GM04504 (cell line): ENCODE measurements around the gene DDX46.
A peak's percentile ranks its signal among the peaks of the same experiment; 100 is the strongest.
"Not testable (repeated sequence)": the region's sequence is repeated elsewhere in the genome, so short reads cannot be mapped to it uniquely, and the experiment has no call there.

ENCODE experiments used
- DNase-seq: peaks from one replicate; pipeline ENCODE4 v3.0.0-alpha.2; 2012; ENCODE audit warnings: low read depth

Gene DDX46, protein sequence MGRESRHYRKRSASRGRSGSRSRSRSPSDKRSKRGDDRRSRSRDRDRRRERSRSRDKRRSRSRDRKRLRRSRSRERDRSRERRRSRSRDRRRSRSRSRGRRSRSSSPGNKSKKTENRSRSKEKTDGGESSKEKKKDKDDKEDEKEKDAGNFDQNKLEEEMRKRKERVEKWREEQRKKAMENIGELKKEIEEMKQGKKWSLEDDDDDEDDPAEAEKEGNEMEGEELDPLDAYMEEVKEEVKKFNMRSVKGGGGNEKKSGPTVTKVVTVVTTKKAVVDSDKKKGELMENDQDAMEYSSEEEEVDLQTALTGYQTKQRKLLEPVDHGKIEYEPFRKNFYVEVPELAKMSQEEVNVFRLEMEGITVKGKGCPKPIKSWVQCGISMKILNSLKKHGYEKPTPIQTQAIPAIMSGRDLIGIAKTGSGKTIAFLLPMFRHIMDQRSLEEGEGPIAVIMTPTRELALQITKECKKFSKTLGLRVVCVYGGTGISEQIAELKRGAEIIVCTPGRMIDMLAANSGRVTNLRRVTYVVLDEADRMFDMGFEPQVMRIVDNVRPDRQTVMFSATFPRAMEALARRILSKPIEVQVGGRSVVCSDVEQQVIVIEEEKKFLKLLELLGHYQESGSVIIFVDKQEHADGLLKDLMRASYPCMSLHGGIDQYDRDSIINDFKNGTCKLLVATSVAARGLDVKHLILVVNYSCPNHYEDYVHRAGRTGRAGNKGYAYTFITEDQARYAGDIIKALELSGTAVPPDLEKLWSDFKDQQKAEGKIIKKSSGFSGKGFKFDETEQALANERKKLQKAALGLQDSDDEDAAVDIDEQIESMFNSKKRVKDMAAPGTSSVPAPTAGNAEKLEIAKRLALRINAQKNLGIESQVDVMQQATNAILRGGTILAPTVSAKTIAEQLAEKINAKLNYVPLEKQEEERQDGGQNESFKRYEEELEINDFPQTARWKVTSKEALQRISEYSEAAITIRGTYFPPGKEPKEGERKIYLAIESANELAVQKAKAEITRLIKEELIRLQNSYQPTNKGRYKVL

DNA sequence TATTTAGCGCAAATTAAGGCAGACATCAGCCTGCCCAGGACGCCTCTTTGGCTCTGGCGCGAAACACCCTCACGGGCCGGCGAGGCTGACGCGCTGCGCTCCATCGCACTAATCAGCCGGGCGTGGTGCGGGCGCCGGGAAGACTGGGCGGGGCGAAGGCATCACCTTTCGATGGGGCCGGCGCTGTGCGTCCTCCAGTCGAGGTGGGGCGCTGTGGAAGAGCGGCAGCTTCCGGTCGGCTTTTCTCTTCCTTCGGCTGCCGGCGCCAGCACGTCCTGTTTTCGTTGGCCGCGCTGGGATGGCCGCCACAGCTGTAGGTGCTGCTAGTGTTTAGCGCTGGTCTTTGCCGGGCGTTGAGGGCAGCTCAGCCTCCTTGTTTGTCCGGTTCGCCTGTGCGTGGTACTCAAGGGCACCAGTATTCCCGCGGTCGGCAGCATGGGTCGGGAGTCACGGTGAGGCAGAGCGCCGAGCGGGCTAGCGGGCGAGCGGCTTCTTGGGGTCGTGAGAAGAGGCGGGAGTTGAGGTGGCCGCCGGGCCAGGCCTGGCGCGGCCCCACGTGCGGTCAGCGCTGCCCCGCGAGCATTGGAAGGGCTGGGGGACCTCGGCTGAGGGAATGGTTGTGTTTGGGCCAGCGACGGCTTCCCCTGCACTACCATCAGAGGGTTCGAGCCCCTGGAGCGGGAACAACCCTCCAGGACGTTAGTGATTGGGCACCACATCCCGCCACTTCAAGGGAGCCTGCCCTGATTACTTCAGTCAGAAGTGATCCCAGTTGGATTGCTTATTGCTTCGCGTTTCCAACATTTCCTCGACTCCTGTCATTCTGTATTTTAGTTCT is at the start of gene DDX46:
TSS of gene DDX46 (plus strand) at position 276 of the 838 bp plus-strand sequence. CDS start at position 436, 160 bp downstream.
- peak; percentile 69 for DNase-seq

DNA sequence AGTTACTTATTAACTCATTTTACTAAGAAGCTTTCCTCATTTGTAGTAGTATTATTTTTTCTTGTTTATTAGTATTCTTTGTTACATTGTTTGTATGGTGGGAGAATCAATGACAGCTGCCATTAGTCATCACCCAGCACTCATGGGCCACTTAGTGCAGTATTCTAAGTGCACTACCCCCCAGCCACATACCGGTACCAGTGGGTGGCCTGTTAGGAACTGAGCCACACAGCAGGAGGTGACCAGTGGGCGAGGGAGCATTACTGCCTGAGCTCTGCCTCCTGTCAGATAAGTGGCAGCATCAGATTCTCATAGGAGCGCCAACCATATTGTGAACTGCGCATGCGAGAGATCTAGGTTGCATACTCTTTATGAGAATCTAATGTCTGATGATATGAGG is 44.5 kb upstream of the DDX46 start:
- DNase-seq, result no peak

DNA sequence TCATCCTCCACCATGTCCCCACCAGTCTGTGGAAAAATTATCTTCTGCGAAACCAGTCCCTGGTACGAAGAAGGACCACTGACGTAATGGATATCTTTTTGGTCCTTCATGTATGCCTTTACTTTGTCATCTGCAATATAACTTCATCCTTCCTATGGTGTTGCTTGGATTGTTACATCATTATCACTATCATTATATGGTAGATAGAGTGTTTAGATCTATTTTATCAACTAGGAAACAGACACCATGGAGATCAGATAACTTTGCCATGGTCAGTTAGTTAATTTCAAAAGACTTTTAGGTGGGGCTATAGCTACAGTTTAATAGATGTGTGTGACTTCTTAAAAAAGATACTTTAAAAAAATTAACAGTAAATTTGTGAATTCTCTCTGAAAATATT is 44.0 kb upstream of the DDX46 start:
- no peak for DNase-seq

DNA sequence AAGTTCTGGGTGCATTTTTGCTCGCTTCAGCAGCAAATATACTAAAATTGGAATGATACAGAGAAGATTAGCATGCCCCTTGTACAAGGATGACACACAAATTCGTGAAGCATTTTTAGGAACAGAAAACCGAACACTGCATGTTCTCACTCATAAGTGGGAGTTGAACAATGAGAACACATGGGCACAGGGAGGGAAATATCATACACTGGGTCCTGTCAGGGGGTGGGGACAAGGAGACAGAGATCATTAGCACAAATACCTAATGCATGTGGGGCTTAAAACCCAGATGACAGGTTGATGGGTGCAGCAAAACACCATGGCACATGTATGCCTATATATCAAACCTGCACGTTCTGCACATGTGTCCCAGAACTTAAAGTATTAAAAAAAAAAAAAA is 43.1 kb upstream of the DDX46 start:
- not testable (repeated sequence) for DNase-seq

DNA sequence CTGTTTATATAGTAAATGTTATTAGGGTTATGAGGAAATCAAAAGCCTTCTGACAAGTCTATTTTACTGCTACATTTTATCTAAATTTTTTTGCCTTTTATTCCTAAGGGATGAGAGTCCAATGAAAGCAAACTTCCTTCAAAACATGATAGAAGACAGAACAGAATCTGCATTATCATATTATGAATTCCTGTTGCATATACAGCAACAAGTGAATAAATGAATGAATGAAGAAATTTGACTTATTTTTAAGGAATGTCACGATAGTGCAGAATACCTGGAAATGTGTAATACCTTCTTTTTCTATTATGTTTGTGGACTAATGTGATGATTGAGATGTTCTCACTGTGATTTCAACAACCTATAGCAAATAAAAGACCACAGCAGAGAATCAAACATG is 33.7 kb upstream of the DDX46 start:
- DNase-seq, result no peak

DNA sequence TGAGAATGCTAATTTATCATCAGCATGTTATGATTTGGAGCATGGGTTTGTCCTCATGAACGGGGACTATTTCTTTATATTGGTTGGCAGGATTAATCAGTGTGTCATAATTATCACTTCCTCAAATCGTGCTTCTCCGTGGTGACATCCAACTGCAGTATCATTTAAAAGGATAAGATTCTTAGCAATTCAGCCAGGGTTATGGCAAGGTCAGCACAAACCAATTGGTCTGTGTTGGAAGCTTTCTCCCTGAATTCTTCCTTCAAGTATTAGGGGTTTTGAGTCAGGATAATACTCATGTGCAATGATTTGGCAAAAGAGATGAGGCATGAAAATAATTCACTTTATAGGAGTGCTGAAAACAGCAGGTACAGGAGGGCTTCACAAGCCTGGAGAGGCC is 25.8 kb upstream of the DDX46 start:
- DNase-seq, result no peak

DNA sequence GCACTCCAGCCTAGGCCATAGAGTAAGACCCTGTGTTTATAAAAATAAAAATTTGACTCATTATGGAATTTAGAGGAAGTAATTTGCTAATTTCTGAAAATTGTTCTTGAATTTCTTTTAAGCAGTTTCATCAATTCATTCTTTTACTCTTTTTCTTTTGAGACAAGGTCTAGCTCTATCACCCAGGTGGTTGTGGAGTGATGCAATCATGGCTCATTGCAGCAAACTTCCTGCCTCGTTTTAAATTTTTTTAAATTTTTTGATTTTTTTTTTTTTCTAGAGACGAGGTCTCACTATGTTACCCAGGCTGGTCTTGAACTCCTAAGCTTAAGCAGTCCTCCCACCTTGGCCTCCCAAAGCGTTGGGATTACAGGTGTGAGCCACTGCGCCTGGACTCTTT is 23.3 kb upstream of the DDX46 start:
- DNase-seq, result no peak

DNA sequence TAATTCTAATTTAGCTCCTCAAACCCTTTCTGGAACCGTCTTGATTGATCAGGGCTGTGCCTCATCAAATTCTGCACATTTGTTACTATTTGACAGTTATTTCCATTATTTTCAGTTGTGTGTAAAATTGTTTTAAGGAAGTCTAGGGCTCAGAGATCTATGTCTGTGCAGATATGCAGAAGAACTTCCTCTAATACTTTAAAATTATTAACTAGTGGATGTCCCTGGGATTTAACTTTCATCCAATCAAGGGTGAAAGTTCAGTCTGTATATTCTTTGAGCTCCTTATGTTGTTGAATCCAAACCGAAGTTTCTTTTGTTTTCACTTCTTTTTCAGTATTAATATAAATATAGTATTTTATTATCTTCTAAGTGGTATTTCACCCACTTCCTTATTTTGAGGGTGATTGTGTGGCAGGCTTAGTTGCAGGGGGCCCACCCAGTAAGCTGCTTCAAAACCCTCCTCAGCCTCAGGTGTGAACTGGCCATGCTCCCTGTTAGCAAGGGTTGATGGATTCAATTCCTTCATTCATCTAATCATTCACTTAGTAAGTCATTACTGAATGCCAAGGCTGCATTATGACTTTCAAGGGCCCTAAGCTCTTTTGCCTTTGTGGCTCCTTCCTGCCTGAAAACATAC is 22.3 kb upstream of the DDX46 start:
- DNase-seq, result no peak

DNA sequence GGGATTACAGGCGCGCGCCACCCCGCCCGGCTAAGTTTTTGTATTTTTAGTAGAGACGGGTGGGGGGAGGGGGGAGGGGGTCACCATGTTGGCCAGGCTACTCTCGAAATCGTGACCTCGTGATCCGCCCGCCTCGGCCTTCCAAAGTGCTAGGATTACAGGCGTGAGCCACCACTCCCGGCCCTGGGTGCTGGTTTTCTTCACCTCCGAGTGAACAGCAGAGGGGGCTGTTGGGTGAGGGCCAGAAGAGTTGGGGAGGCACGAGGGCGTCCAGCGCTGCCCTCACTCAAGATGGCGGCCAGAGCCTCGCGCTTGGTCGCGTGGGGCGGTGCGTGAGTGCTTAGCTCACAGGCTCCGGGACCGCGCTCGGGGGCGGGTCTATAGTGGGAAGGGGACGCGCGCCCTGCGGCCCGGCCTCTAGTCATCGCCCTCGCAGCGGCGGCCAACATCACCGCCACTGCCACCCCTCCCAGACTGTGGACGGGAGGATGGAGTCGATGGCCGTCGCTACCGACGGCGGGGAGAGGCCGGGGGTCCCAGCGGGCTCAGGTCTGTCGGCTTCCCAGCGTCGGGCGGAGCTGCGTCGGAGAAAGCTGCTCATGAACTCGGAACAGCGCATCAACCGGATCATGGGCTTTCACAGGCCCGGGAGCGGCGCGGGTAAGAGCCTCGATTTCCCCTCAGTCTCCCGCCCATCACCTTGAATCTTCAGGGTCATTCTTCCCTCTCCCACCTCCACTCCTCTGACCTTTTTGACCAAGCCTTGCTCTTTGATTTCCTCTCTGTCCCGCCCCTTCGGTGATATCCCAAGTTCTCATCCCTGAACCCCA is 20.2 kb upstream of the DDX46 start, which contains the start of gene CAMLG:
TSS of gene CAMLG (plus strand) at position 416 of the 830 bp plus-strand sequence. CDS start at position 489, 73 bp downstream.
- peak; percentile 94 for DNase-seq

DNA sequence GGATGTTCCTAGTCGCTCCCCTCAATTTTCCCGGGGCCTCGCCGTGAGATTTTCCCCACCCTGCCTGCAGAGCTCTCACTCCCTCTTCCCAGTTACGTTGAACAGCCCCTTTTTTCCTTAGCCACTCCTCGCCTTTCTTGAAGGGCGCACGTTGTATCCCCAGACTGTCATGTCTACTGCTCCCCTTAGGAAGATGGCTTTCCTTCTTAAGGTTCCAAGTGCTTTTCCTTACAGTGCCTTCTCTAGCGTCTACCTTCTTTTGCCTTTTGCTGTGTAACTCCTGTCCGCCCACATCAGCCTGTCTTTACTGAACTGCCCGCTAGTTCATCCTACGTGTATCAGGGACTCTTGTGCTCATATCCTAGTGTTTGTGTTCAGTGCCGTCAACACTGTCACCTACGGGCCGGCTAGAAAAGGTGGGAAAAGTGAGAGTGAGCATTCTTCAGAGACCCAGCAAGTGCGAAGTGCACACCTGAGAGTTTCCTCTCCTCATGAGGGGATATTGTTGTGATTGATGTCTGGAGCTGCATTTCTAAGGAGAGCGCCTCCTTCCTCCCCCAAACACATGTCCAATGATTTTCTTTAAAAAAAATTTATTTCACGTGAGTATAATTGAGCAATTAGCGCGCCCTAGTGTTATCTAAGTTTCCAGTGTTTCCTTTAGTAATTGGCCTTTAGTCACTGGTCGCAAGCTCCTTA is 19.5 kb upstream of the DDX46 start:
- no peak for DNase-seq

DNA sequence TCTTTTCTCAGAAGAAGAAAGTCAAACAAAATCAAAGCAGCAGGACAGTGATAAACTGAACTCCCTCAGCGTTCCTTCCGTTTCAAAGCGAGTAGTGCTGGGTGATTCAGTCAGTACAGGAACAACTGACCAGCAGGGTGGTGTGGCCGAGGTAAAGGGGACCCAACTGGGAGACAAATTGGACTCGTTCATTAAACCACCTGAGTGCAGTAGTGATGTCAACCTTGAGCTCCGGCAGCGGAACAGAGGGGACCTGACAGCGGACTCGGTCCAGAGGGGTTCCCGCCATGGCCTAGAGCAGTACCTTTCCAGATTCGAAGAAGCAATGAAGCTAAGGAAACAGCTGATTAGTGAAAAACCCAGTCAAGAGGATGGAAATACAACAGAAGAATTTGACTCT is 17.5 kb upstream of the DDX46 start:
- no peak for DNase-seq

DNA sequence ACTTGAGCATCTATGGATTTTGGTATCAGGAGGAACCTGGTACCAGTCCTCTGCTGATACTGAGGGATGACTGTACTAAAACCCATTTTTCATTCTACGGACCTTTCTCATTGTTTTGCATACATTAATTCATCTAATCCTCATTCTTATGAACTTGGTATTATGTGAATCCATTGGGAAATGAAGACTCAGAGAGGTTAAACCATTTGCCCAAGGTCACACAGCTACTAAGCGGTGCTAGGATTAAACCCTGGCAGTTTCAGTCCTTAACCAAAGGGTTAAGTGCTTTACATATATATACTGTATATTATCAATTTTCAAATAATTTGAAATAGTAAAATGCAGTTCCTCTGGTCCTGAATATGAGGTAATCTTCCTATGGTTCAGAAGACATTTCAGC is 16.4 kb upstream of the DDX46 start:
- DNase-seq, result no peak

DNA sequence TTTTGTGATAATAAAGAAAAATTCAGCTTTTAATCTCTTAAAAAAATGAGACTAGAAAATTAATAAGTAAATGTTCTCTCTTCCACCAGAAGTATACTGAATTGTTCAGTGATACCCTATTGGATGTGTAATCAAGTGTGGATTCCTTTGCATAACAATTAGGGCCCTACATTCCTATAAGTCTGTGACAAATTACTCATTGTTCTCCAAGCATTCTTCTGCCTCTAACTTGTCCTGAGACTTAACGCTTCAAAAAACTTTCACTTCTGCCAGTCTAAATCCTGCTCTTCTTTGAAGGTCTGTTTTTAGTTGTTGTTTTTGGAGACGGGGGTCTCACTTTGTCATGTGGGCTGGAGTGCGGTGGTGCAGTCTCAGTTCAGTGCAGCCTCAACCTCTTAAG is 9.2 kb upstream of the DDX46 start:
- no peak for DNase-seq

DNA sequence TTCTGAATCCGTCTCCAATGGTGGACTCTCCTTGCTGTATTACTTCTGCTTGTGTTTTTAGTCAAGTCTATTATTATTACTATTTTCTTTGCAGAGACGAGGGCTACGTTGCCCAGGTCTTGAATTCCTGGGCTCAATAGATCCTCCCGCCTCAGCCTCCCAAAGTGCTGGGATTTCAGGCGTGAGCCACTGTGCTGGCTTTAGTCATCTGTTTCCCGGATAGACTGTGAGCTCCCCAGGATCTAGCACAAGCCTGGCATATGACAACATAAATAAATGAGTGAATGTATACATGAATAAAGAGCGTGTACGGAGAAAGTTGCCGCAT is 439 bp upstream of the DDX46 start:
- no peak for DNase-seq

DNA sequence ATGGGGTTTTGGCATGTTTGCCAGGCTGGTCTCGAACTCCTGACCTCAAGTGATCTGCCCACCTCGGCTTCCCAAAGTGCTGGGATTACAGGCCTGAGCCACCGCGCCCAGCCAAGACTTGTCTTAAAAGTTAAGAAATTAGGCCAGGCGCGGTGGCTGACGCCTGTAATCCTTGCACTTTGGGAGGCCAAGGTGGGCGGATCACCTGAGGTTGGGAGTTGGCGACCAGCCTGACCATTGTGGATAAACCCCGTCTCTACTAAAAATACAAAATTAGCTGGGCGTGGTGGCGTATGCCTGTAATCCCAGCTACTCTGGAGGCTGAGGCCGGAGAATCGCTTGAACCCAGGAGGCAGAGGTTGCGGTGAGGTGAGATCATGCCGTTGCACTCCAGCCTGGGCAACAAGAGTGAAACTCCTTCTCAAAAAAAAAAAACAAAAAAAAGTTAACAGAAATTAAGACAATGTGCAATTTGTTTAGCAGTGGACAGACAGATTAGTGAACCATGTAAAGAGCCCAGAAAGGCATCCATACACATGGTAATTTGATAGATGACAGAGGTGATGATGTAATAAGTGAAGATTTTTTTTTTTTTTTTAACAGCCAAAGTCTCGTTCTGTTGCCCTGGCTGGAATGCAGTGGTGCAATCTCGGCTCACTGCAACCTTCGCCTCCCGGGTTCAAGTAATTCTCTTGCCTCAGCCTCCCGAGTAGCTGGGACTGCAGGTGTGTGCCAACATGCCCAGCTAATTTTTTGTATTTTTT is 9.1 kb downstream of the DDX46 start:
- not testable (repeated sequence) for DNase-seq

DNA sequence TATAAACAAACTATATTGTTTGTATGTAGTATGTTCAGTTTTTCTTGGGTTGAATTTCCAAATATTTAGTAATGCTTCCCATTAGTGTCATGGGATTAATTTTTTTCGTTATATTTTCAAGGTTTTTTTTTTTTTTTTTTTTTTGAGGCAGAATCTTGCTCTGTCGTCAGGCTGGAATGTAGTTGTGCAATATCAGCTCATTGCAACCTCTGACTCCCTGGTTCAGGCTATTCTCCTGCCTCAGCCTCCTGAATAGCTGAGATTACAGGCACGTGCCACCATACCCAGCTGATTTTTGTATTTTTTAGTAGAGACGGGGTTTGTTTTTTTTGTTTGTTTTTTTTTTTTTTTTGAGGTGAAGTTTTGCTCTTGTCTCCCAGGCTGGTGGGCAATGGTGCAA is 10.6 kb downstream of the DDX46 start:
- DNase-seq, result no peak

DNA sequence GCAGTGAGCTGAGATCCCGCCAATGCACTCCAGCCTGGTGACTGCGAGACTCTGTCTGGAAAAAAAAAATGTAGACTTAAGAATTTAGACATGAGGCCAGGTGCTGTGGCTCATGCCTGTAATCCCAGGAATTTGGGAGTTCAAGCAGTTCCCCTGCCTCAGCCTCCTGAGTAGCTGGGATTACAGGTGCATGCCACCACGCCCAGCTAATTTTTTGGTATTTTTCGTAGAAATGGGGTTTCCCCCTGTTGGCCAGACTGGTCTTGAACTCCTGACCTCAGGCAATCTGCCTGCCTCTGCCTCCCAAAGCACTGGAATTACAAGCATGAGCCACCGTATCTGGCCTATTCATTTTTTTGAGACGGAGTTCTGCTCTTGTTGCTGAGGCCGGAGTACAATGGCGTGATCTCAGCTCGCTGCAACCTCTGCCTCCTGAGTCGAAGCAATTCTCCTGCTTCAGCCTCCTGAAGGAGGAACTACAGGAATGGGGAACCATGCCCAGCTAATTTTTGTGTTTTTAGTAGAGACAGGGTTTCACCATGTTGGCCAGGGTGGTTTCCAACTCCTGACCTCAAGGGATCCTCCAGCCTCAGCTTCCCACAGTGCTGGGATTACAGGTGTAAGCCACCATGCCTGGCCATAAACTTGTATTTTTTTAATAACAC is 14.0 kb downstream of the DDX46 start:
- no peak for DNase-seq

DNA sequence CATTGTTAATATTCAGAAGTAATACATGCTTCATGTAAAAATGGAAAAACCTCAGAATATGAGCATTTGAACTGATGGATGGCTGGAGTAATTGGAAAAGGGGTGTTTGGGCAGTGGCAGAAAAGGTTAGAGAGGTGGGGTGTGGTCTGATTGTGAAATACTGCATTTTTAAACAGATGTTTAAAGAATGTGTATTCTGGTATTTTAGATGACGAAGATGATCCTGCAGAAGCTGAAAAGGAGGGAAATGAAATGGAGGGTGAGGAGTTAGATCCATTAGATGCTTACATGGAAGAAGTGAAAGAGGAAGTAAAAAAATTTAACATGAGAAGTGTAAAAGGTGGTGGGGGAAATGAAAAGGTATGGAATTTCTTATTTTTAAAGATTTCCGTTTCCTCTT is 18.8 kb downstream of the DDX46 start:
- no peak for DNase-seq
